ENCODE results near the gene DHX9. TPM values are rescaled to one million over a fixed set of nuclear protein-coding genes. Genes with fewer than 3 reads are reported as not detected.

Gene DHX9
- total RNA-seq, 3 donors from 2014 or later (not counting 1 experiment from before 2014, with no cell fraction given), result 208 to 226 (median 226) TPM

DNA sequence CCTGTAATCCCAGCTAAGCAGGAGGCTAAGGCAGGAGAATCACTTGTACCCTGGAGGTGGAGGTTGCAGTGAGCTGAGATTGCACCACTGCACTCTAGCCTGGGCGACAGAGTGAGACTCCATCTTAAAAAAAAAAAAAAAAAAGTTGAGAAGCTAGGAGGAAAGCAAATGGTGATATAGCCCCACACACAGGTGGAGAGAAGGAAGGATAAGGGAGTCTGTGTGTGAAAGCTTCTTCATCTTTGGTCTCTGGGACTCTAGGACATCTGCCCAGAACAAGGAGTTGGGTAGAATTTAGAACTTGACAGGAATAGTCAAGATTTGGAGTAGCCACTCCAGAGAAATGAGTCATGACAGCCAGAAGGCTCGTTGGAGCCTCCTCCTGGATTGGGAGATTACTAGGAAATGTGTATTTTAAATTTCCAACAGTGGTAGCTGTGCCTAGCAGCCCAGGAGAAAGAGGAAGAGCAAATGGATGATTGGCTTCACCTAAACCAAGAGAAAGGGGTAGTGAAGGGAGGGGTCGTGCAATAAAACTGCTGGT is 29.7 kb upstream of the DHX9 start:
- no peak overlapping the region for H3K27ac ChIP-seq (ENCODE audit: low read length)
- Mint-ChIP-seq H3K4me1 (no peaks in the 10 kb centered on the region), H3K4me3 (no peak overlapping the region), H3K36me3 (no peaks in the 10 kb centered on the region), H3K27ac (no peak overlapping the region), H3K9me3 (no peaks in the 10 kb centered on the region), H3K27me3 (ENCODE audit: low read depth in 2 of 2) (no peaks in the 10 kb centered on the region)
- DNase-seq, result no peak
- H3K4me3 ChIP-seq (ENCODE audit: low read length), result no peak overlapping the region
- H3K4me1 ChIP-seq (ENCODE audit: control insufficient read depth, insufficient read depth, low read length), result no peaks in the 10 kb centered on the region
- no peaks in the 10 kb centered on the region for H3K9me3 ChIP-seq (ENCODE audit: control insufficient read depth, insufficient read depth, low read length)
- intact Hi-C loops (cut with micrococcal nuclease), result no loop called here
- 86% methylated on average over 2 of the region's 3 CpGs for WGBS (ENCODE audit: insufficient coverage)
- ATAC-seq, result no peak
- H3K27me3 ChIP-seq (ENCODE audit: control insufficient read depth, insufficient read depth, low read length), result no peaks in the 10 kb centered on the region
- H3K36me3 ChIP-seq (ENCODE audit: control insufficient read depth, insufficient read depth, low read length), result no peaks in the 10 kb centered on the region
- no peak for TF ChIP-seq CTCF (IDR thresholded peaks at IDR 0.05)

- no peak for TF ChIP-seq CTCF (IDR thresholded peaks at IDR 0.05)
- Histone ChIP-seq H3K4me3 (ENCODE audit: low read length) (no peak overlapping the region), H3K4me1 (ENCODE audit: control insufficient read depth, insufficient read depth, low read length) (no peaks in the 10 kb centered on the region), H3K36me3 (ENCODE audit: control insufficient read depth, insufficient read depth, low read length) (no peaks in the 10 kb centered on the region), H3K27ac (ENCODE audit: low read length) (no peak overlapping the region), H3K9me3 (ENCODE audit: control insufficient read depth, insufficient read depth, low read length) (no peaks in the 10 kb centered on the region), H3K27me3 (ENCODE audit: control insufficient read depth, insufficient read depth, low read length) (no peaks in the 10 kb centered on the region)
- Mint-ChIP-seq H3K27me3 (ENCODE audit: low read depth in 2 of 2) (no peaks in the 10 kb centered on the region), H3K27ac (no peak overlapping the region), H3K36me3 (no peaks in the 10 kb centered on the region), H3K4me3 (no peak overlapping the region), H3K9me3 (no peaks in the 10 kb centered on the region), H3K4me1 (no peaks in the 10 kb centered on the region)
- ATAC-seq (no peak), DNase-seq (no peak)
- 93% methylated on average over 4 of the region's 4 CpGs for WGBS (ENCODE audit: insufficient coverage)
- intact Hi-C loops (cut with micrococcal nuclease), result no loop called here
Measured at GRCh38 chr1:182811975-182812722, 27.0 kb upstream of the DHX9 start.

GRCh38 chr1:182816863-182817262 is 22.3 kb upstream of the DHX9 start:
- Mint-ChIP-seq H3K9me3 (no peaks in the 10 kb centered on the region), H3K4me3 (no peak overlapping the region), H3K27ac (no peak overlapping the region), H3K36me3 (no peaks in the 10 kb centered on the region), H3K27me3 (ENCODE audit: low read depth in 2 of 2) (no peaks in the 10 kb centered on the region), H3K4me1 (no peaks in the 10 kb centered on the region)
- Histone ChIP-seq H3K27me3 (ENCODE audit: control insufficient read depth, insufficient read depth, low read length) (no peaks in the 10 kb centered on the region), H3K27ac (ENCODE audit: low read length) (no peak overlapping the region), H3K4me1 (ENCODE audit: control insufficient read depth, insufficient read depth, low read length) (no peaks in the 10 kb centered on the region), H3K4me3 (ENCODE audit: low read length) (no peak overlapping the region), H3K36me3 (ENCODE audit: control insufficient read depth, insufficient read depth, low read length) (peaks cover 1% of the 10 kb centered on the region), H3K9me3 (ENCODE audit: control insufficient read depth, insufficient read depth, low read length) (no peaks in the 10 kb centered on the region)
- no CpG with 5 or more reads among the region's 2 CpGs for WGBS (ENCODE audit: insufficient coverage)
- intact Hi-C loops (cut with micrococcal nuclease), result no loop called here
- ATAC-seq, result no peak
- no peak for TF ChIP-seq CTCF (IDR thresholded peaks at IDR 0.05)
- DNase-seq, result no peak

- Histone ChIP-seq H3K9me3 (ENCODE audit: control insufficient read depth, insufficient read depth, low read length) (no peaks in the 10 kb centered on the region), H3K36me3 (ENCODE audit: control insufficient read depth, insufficient read depth, low read length) (peaks cover 1% of the 10 kb centered on the region), H3K4me3 (ENCODE audit: low read length) (no peak overlapping the region), H3K4me1 (ENCODE audit: control insufficient read depth, insufficient read depth, low read length) (no peaks in the 10 kb centered on the region), H3K27me3 (ENCODE audit: control insufficient read depth, insufficient read depth, low read length) (no peaks in the 10 kb centered on the region), H3K27ac (ENCODE audit: low read length) (no peak overlapping the region)
- WGBS (ENCODE audit: insufficient coverage), result 76% methylated on average over 3 of the region's 3 CpGs
- no peaks in the 10 kb centered on the region for H3K9me3 Mint-ChIP-seq
- H3K27me3 Mint-ChIP-seq (ENCODE audit: low read depth in 2 of 2), result no peaks in the 10 kb centered on the region
- intact Hi-C loops (cut with micrococcal nuclease), result no loop called here
- no peaks in the 10 kb centered on the region for H3K4me1 Mint-ChIP-seq
- DNase-seq, result no peak
- no peak overlapping the region for H3K27ac Mint-ChIP-seq
- H3K36me3 Mint-ChIP-seq, result no peaks in the 10 kb centered on the region
- H3K4me3 Mint-ChIP-seq, result no peak overlapping the region
- ATAC-seq, result no peak
- TF ChIP-seq CTCF (IDR thresholded peaks at IDR 0.05), result no peak
Measured at GRCh38 chr1:182817802-182818201, 21.3 kb upstream of the DHX9 start.

All from natural killer cell (primary cell).